KMS-11 (cell line): ENCODE data around the gene LONP2.

Experiments used
- H2AFZ ChIP-seq: fragments of 200-600 bp; sonication (generic); 2 replicates; pipeline ENCODE4 v1.6.1; 2016; ENCODE audit warnings: antibody characterized with exemption, mixed run types, low read depth
- H3K27ac ChIP-seq: fragments of 200-600 bp; sonication (generic); 2 replicates; pipeline ENCODE4 v1.6.1; 2016; ENCODE audit warnings: mild to moderate bottlenecking, mixed run types
- H3K27me3 ChIP-seq: fragments of 200-600 bp; sonication (generic); 2 replicates; pipeline ENCODE4 v1.6.1; 2017; ENCODE audit warnings: mild to moderate bottlenecking, low read depth, mixed run types, moderate library complexity; ENCODE audit not compliant: insufficient read depth
- H3K36me3 ChIP-seq: fragments of 200-600 bp; sonication (generic); 2 replicates; pipeline ENCODE4 v1.6.1; 2017; ENCODE audit warnings: mild to moderate bottlenecking, mixed run types; ENCODE audit not compliant: insufficient read depth
- H3K4me1 ChIP-seq: fragments of 200-600 bp; sonication (generic); 2 replicates; pipeline ENCODE4 v1.6.1; 2016; ENCODE audit warnings: mild to moderate bottlenecking, low read depth, mixed run types; ENCODE audit not compliant: poor library complexity, severe bottlenecking
- H3K4me2 ChIP-seq: fragments of 200-600 bp; sonication (generic); 2 replicates; pipeline ENCODE4 v1.7.0; 2016; ENCODE audit warnings: mild to moderate bottlenecking, mixed run types
- H3K4me3 ChIP-seq: fragments of 200-600 bp; sonication (generic); IDR thresholded peaks from 2 replicates; pipeline ENCODE4 v1.6.1; 2017; ENCODE audit warnings: low read depth, low read length, mixed read lengths; ENCODE audit not compliant: insufficient read depth
- H3K79me2 ChIP-seq: fragments of 200-600 bp; sonication (generic); 2 replicates; pipeline ENCODE4 v1.6.1; 2016; ENCODE audit warnings: low read depth, mixed run types; ENCODE audit not compliant: insufficient read depth
- H3K9ac ChIP-seq: fragments of 200-600 bp; sonication (generic); 2 replicates; pipeline ENCODE4 v1.6.1; 2016; ENCODE audit warnings: mild to moderate bottlenecking, mixed run types
- H4K20me1 ChIP-seq: fragments of 200-600 bp; sonication (generic); 2 replicates; pipeline ENCODE4 v1.6.1; 2016; ENCODE audit warnings: mild to moderate bottlenecking, mixed run types; ENCODE audit not compliant: insufficient read depth
- TF ChIP-seq, protein P1 (sequence below): fragments of 200-600 bp; sonication (generic); conservative IDR thresholded peaks from 2 replicates; pipeline ENCODE4 v1.6.1; 2017; ENCODE audit warnings: low read depth, mild to moderate bottlenecking, antibody characterized with exemption, low read length, moderate library complexity, mixed read lengths

LONP2 gene

DNA sequence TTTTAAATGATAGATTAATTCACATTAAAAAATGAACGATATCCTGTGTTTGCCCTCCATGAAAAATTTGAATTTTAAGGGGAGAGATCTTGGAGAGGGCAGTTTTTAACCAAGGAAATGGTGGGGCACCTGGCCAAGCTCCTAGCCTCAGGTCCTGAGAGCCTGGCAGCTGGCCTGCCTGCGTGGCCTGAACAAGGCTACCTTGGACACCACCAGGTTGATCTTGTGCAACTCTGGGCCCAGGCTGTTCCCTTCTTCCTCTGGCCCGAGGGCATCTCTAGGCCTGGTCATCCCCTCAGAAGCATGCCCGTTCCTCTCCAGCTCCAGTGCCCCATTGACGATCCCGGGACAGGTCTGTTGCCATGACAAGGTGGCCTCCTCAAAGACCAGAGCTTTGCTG is 33.4 kb upstream of the LONP2 start:
- no peak overlapping the region for H3K27ac ChIP-seq
- no peak overlapping the region for H2AFZ ChIP-seq
- H3K27me3 ChIP-seq = no peaks in the 10 kb centered on the region
- no peaks in the 10 kb centered on the region for H3K36me3 ChIP-seq
- H3K4me1 ChIP-seq = no peaks in the 10 kb centered on the region
- H3K4me3 ChIP-seq = no peak overlapping the region
- no peaks in the 10 kb centered on the region for H3K79me2 ChIP-seq
- no peak overlapping the region for H3K4me2 ChIP-seq
- no peak overlapping the region for H3K9ac ChIP-seq
- TF ChIP-seq, protein P1, sequence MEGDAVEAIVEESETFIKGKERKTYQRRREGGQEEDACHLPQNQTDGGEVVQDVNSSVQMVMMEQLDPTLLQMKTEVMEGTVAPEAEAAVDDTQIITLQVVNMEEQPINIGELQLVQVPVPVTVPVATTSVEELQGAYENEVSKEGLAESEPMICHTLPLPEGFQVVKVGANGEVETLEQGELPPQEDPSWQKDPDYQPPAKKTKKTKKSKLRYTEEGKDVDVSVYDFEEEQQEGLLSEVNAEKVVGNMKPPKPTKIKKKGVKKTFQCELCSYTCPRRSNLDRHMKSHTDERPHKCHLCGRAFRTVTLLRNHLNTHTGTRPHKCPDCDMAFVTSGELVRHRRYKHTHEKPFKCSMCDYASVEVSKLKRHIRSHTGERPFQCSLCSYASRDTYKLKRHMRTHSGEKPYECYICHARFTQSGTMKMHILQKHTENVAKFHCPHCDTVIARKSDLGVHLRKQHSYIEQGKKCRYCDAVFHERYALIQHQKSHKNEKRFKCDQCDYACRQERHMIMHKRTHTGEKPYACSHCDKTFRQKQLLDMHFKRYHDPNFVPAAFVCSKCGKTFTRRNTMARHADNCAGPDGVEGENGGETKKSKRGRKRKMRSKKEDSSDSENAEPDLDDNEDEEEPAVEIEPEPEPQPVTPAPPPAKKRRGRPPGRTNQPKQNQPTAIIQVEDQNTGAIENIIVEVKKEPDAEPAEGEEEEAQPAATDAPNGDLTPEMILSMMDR = no peak
- no peaks in the 10 kb centered on the region for H4K20me1 ChIP-seq

DNA sequence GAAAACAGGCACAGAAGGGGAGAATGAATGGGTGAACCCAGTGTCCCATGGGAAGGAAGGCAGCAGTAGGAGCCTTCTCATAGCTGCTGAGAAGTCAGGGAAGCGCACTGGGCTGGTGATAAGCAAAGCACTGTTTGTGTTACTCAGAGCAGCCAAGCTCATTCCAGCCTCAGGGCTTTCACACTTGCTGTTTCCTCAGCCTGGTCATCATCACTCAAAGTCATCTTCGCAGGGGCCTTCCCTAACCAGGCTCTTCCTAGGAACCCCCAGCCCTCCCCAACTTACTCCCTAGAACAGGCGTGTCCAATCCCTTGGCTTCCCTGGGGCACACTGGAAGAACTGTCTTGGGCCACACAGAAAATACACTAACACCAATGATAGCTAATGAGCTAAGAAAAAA is 32.1 kb upstream of the LONP2 start:
- Histone ChIP-seq H4K20me1 (no peaks in the 10 kb centered on the region), H3K4me2 (no peak overlapping the region), H3K9ac (no peak overlapping the region), H3K4me1 (no peaks in the 10 kb centered on the region), H3K36me3 (no peaks in the 10 kb centered on the region), H2AFZ (no peak overlapping the region), H3K27me3 (no peaks in the 10 kb centered on the region), H3K27ac (no peak overlapping the region), H3K79me2 (no peaks in the 10 kb centered on the region), H3K4me3 (no peak overlapping the region)
- TF ChIP-seq, protein P1 = no peak

DNA sequence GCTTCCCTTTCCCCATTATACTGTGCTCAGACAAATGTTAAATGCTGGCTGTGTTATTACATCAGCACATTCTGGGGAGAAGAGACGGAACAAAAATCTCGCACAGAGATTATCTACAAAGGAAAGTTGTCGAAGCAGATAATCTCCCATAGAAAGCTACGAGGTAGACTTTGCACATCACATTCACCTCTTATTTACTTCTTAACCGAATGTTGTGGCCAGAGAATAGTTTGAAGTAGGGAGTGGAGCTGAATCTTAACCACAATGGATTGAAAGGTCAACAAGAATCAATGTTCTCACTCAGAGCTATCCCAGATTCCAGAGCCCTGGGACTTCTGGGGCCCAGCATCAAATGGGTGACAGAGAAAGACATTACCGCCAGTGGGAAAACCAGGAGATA is 28.4 kb upstream of the LONP2 start:
- no peak overlapping the region for H3K4me2 ChIP-seq
- H3K79me2 ChIP-seq = no peaks in the 10 kb centered on the region
- no peak overlapping the region for H3K27ac ChIP-seq
- no peak overlapping the region for H3K4me3 ChIP-seq
- no peaks in the 10 kb centered on the region for H4K20me1 ChIP-seq
- H3K4me1 ChIP-seq = no peaks in the 10 kb centered on the region
- no peaks in the 10 kb centered on the region for H3K36me3 ChIP-seq
- TF ChIP-seq, protein P1 = no peak
- H2AFZ ChIP-seq = no peak overlapping the region
- H3K9ac ChIP-seq = no peak overlapping the region
- H3K27me3 ChIP-seq = no peaks in the 10 kb centered on the region

DNA sequence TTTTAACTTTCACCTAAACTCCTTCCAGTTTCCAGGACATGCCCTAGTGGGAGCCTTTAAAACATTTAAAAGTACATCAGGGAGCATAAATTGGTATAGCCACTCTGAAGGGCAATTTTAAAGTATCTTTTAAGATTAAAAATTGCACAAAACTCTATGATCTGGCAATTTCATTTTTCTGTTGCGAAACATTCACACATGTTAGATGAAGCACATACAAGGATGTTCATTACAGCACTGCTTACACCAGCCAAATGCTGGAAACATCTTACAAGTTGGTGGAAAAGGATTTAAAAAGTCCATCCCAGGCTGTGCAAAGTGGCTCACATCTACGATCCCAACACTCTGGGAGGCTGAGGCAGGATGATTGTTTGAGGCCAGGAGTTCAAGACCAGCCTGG is 26.4 kb upstream of the LONP2 start:
- Histone ChIP-seq H3K9ac (no peak overlapping the region), H3K27ac (no peak overlapping the region), H2AFZ (no peak overlapping the region), H3K4me1 (no peaks in the 10 kb centered on the region), H3K79me2 (no peaks in the 10 kb centered on the region), H3K4me2 (no peak overlapping the region), H3K4me3 (no peak overlapping the region), H3K36me3 (no peaks in the 10 kb centered on the region), H3K27me3 (no peaks in the 10 kb centered on the region), H4K20me1 (no peaks in the 10 kb centered on the region)
- TF ChIP-seq, protein P1 = no peak

DNA sequence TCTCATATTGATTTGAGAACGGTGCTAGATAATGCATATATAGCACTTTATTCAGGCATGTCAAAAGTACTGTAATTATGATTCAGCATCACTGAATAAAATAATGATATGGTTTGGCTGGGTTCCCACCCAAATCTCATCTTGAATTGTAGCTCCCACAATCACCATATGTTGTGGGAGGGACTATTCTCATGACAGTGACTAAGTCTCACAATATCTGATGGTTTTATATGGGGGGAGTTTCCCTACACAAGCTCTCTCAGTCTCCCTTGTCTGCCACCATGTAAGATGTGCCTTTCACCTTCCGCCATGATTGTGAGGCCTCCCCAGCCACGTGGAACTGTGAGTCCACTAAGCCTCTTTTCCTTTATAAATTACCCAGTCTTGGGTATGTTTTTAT is 25.6 kb upstream of the LONP2 start:
- no peaks in the 10 kb centered on the region for H3K79me2 ChIP-seq
- no peak overlapping the region for H3K27ac ChIP-seq
- H4K20me1 ChIP-seq = no peaks in the 10 kb centered on the region
- no peak overlapping the region for H2AFZ ChIP-seq
- no peak overlapping the region for H3K9ac ChIP-seq
- H3K36me3 ChIP-seq = no peaks in the 10 kb centered on the region
- H3K4me3 ChIP-seq = no peak overlapping the region
- TF ChIP-seq, protein P1 = no peak
- no peak overlapping the region for H3K4me2 ChIP-seq
- H3K27me3 ChIP-seq = no peaks in the 10 kb centered on the region
- no peaks in the 10 kb centered on the region for H3K4me1 ChIP-seq
